ENCODE data around the gene NTHL1. TPM values are rescaled to one million over a fixed set of nuclear protein-coding genes. Genes with fewer than 3 reads are reported as not detected.
A peak's percentile ranks its signal among the peaks of the same experiment; 100 is the strongest.

NTHL1 gene
- total and polyA plus RNA-seq, 2 of the 13 experiments (the other 11 are each of a cell fraction or from before 2014, with no cell fraction given) = 47.5 to 64.9 TPM

DNA sequence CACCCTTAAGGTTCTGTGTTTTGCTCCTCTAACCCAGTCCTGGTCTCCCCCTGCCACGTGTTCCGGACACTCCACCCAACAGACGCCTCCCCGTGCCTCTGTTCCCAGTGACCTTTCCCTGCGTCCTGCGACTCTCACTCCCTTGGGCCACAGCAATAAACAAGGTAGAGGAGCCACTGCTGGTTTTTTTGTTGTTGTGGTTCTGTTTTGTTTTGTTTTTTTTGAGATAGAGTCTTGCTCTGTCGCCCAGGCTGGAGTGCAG lies 31.8 kb downstream of the NTHL1 start (continued):
- TF ChIP-seq, protein P1, sequence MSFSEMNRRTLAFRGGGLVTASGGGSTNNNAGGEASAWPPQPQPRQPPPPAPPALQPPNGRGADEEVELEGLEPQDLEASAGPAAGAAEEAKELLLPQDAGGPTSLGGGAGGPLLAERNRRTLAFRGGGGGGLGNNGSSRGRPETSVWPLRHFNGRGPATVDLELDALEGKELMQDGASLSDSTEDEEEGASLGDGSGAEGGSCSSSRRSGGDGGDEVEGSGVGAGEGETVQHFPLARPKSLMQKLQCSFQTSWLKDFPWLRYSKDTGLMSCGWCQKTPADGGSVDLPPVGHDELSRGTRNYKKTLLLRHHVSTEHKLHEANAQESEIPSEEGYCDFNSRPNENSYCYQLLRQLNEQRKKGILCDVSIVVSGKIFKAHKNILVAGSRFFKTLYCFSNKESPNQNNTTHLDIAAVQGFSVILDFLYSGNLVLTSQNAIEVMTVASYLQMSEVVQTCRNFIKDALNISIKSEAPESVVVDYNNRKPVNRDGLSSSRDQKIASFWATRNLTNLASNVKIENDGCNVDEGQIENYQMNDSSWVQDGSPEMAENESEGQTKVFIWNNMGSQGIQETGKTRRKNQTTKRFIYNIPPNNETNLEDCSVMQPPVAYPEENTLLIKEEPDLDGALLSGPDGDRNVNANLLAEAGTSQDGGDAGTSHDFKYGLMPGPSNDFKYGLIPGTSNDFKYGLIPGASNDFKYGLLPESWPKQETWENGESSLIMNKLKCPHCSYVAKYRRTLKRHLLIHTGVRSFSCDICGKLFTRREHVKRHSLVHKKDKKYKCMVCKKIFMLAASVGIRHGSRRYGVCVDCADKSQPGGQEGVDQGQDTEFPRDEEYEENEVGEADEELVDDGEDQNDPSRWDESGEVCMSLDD (CRISPR knock-in tag; IDR thresholded peaks at IDR 0.05; ENCODE audit: borderline replicate concordance) = no peak
- no peak for TF ChIP-seq FOXP1 (IDR thresholded peaks at IDR 0.05)
- TF ChIP-seq FOXP1 (CRISPR knock-in tag; IDR thresholded peaks at IDR 0.05) = no peak
- TF ChIP-seq ONECUT2 (CRISPR knock-in tag; IDR thresholded peaks at IDR 0.05) = no peak
- no peak for TF ChIP-seq SRSF1 (optimal IDR thresholded peaks at IDR 0.05; ENCODE audit: low read depth, low read length)
- TF ChIP-seq KLF15 (CRISPR knock-in tag; IDR thresholded peaks at IDR 0.05; ENCODE audit: borderline replicate concordance) = no peak
- TF ChIP-seq, protein P2, sequence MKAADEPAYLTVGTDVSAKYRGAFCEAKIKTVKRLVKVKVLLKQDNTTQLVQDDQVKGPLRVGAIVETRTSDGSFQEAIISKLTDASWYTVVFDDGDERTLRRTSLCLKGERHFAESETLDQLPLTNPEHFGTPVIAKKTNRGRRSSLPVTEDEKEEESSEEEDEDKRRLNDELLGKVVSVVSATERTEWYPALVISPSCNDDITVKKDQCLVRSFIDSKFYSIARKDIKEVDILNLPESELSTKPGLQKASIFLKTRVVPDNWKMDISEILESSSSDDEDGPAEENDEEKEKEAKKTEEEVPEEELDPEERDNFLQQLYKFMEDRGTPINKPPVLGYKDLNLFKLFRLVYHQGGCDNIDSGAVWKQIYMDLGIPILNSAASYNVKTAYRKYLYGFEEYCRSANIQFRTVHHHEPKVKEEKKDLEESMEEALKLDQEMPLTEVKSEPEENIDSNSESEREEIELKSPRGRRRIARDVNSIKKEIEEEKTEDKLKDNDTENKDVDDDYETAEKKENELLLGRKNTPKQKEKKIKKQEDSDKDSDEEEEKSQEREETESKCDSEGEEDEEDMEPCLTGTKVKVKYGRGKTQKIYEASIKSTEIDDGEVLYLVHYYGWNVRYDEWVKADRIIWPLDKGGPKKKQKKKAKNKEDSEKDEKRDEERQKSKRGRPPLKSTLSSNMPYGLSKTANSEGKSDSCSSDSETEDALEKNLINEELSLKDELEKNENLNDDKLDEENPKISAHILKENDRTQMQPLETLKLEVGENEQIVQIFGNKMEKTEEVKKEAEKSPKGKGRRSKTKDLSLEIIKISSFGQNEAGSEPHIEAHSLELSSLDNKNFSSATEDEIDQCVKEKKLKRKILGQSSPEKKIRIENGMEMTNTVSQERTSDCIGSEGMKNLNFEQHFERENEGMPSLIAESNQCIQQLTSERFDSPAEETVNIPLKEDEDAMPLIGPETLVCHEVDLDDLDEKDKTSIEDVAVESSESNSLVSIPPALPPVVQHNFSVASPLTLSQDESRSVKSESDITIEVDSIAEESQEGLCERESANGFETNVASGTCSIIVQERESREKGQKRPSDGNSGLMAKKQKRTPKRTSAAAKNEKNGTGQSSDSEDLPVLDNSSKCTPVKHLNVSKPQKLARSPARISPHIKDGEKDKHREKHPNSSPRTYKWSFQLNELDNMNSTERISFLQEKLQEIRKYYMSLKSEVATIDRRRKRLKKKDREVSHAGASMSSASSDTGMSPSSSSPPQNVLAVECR (CRISPR knock-in tag; IDR thresholded peaks at IDR 0.05; ENCODE audit: borderline replicate concordance) = peak; percentile 1; the same call in 1 of the 2 replicates
- TF ChIP-seq, protein P3, sequence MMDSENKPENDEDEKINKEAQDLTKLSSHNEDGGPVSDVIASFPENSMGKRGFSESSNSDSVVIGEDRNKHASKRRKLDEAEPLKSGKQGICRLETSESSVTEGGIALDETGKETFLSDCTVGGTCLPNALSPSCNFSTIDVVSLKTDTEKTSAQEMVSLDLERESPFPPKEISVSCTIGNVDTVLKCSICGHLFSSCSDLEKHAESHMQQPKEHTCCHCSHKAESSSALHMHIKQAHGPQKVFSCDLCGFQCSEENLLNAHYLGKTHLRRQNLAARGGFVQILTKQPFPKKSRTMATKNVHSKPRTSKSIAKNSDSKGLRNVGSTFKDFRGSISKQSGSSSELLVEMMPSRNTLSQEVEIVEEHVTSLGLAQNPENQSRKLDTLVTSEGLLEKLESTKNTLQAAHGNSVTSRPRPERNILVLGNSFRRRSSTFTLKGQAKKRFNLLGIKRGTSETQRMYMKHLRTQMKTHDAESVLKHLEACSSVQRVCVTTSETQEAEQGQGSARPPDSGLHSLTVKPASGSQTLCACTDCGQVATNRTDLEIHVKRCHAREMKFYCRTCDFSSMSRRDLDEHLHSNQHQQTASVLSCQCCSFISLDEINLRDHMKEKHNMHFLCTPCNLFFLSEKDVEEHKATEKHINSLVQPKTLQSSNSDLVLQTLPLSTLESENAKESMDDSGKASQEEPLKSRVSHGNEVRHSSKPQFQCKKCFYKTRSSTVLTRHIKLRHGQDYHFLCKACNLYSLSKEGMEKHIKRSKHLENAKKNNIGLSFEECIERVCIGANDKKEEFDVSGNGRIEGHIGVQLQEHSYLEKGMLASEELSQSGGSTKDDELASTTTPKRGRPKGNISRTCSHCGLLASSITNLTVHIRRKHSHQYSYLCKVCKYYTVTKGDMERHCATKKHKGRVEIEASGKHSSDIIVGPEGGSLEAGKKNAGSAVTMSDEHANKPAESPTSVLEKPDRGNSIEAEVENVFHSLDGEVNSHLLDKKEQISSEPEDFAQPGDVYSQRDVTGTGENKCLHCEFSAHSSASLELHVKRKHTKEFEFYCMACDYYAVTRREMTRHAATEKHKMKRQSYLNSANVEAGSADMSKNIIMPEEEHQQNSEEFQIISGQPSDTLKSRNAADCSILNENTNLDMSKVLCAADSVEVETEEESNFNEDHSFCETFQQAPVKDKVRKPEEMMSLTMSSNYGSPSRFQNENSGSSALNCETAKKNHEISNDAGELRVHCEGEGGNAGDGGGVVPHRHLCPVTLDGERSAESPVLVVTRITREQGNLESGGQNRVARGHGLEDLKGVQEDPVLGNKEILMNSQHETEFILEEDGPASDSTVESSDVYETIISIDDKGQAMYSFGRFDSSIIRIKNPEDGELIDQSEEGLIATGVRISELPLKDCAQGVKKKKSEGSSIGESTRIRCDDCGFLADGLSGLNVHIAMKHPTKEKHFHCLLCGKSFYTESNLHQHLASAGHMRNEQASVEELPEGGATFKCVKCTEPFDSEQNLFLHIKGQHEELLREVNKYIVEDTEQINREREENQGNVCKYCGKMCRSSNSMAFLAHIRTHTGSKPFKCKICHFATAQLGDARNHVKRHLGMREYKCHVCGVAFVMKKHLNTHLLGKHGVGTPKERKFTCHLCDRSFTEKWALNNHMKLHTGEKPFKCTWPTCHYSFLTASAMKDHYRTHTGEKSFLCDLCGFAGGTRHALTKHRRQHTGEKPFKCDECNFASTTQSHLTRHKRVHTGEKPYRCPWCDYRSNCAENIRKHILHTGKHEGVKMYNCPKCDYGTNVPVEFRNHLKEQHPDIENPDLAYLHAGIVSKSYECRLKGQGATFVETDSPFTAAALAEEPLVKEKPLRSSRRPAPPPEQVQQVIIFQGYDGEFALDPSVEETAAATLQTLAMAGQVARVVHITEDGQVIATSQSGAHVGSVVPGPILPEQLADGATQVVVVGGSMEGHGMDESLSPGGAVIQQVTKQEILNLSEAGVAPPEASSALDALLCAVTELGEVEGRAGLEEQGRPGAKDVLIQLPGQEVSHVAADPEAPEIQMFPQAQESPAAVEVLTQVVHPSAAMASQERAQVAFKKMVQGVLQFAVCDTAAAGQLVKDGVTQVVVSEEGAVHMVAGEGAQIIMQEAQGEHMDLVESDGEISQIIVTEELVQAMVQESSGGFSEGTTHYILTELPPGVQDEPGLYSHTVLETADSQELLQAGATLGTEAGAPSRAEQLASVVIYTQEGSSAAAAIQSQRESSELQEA (CRISPR knock-in tag; IDR thresholded peaks at IDR 0.05; ENCODE audit: not compliant biosample characterization) = no peak
- TF ChIP-seq, protein P4, sequence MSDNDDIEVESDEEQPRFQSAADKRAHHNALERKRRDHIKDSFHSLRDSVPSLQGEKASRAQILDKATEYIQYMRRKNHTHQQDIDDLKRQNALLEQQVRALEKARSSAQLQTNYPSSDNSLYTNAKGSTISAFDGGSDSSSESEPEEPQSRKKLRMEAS (IDR thresholded peaks at IDR 0.05) = peak; percentile 47; the same call in 1 of the 2 replicates
- TF ChIP-seq MED13 (CRISPR knock-in tag; IDR thresholded peaks at IDR 0.05) = no peak
- no peak for TF ChIP-seq HOXA9 (CRISPR knock-in tag; IDR thresholded peaks at IDR 0.05; ENCODE audit: borderline replicate concordance)
- TF ChIP-seq SIN3B (IDR thresholded peaks at IDR 0.05; ENCODE audit: low read length) = no peak
- TF ChIP-seq, protein P5, sequence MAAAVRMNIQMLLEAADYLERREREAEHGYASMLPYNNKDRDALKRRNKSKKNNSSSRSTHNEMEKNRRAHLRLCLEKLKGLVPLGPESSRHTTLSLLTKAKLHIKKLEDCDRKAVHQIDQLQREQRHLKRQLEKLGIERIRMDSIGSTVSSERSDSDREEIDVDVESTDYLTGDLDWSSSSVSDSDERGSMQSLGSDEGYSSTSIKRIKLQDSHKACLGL (CRISPR knock-in tag; IDR thresholded peaks at IDR 0.05) = no peak
- 0 out of 2 replicates have a peak, but pooled peaks have one; percentile 31 for TF ChIP-seq ZNF747 (CRISPR knock-in tag; IDR thresholded peaks at IDR 0.05; ENCODE audit: borderline replicate concordance)
